Measurements from ENCODE around the gene PTGDR2.

PTGDR2 gene

DNA sequence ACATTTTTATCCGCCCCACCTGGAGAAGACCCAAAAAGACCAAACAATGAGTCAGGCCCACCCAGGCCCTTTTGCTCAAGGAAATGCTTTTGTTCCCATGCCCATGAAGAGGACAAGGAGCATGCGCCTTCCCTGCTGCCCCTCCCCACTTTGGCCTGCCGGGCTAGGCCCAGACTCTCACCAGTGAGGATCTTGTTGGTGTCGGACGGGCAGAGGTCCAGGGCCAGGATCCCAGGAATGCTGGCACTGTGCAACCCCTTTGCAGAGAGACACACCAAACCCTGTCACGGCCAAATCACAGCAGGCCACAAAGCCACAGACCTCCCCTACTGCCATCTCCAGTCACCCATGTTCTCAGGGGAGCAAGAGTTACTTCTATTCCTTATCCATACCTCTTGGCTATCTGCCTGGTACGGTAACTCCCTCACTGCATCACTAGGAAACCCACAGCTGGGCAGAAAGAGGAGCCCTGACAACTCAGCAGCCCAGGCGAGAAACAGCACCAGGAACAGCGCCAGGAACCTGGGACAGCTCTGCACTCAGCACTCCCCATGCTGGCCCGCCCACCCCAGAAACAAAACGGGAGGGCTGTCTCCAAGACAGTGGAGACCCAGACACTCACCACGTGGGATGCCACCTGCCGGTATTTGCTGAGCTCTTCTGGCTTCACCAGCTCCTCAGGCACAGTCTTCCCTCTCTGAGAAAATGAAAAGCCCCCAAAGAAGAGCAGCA, 45.1 kb upstream of the PTGDR2 start:
- no peak for DNase-seq (ENCODE audit: low read depth in 1 of 2, low spot score in 1 of 2)
- Histone ChIP-seq H3K4me3 (replicated peaks; ENCODE audit: insufficient read depth, low read length) (no peak overlapping the region), H3K27ac (replicated peaks) (no peak overlapping the region), H3K27me3 (ENCODE audit: insufficient read depth, poor library complexity, severe bottlenecking) (no peaks in the 10 kb centered on the region)
- TF ChIP-seq, protein P1, sequence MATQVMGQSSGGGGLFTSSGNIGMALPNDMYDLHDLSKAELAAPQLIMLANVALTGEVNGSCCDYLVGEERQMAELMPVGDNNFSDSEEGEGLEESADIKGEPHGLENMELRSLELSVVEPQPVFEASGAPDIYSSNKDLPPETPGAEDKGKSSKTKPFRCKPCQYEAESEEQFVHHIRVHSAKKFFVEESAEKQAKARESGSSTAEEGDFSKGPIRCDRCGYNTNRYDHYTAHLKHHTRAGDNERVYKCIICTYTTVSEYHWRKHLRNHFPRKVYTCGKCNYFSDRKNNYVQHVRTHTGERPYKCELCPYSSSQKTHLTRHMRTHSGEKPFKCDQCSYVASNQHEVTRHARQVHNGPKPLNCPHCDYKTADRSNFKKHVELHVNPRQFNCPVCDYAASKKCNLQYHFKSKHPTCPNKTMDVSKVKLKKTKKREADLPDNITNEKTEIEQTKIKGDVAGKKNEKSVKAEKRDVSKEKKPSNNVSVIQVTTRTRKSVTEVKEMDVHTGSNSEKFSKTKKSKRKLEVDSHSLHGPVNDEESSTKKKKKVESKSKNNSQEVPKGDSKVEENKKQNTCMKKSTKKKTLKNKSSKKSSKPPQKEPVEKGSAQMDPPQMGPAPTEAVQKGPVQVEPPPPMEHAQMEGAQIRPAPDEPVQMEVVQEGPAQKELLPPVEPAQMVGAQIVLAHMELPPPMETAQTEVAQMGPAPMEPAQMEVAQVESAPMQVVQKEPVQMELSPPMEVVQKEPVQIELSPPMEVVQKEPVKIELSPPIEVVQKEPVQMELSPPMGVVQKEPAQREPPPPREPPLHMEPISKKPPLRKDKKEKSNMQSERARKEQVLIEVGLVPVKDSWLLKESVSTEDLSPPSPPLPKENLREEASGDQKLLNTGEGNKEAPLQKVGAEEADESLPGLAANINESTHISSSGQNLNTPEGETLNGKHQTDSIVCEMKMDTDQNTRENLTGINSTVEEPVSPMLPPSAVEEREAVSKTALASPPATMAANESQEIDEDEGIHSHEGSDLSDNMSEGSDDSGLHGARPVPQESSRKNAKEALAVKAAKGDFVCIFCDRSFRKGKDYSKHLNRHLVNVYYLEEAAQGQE (IDR thresholded peaks at IDR 0.05; ENCODE audit: insufficient replicate concordance, low read depth): peak; percentile 55
- TF ChIP-seq CTCF (IDR thresholded peaks at IDR 0.05; ENCODE audit: insufficient read depth, low read length) (no peak), POLR2AphosphoS5 (IDR thresholded peaks at IDR 0.05; ENCODE audit: low read depth) (no peak), SPI1 (IDR thresholded peaks at IDR 0.05; ENCODE audit: borderline replicate concordance, low read depth) (no peak)

DNA sequence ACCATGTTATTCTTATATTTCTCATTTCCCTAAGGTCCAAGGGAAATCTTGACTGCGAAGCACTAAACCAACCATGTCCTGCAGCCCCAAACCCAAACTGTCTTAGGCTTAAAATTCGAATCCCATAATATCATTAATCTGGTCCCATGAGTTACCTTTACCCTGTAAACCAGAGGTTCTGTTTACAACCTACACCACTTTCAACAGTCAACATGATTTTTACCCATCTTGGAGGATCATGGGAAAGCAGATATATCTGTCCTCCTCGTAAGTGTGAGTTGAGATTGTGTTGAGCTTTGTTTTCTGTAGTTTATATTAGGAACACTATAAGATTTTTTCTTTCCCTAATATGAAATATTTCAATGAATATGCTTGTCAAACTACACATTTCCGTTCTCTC, 44.2 kb upstream of the PTGDR2 start:
- no peak for DNase-seq (ENCODE audit: low read depth in 1 of 2, low spot score in 1 of 2)
- no peak for TF ChIP-seq GABPA (IDR thresholded peaks at IDR 0.05; ENCODE audit: low read depth)
- TF ChIP-seq, protein P1 (IDR thresholded peaks at IDR 0.05; ENCODE audit: insufficient replicate concordance, low read depth): no peak
- no peak for TF ChIP-seq POLR2AphosphoS5 (IDR thresholded peaks at IDR 0.05; ENCODE audit: low read depth)
- TF ChIP-seq CTCF (IDR thresholded peaks at IDR 0.05; ENCODE audit: insufficient read depth, low read length): no peak
- no peak for TF ChIP-seq SPI1 (IDR thresholded peaks at IDR 0.05; ENCODE audit: borderline replicate concordance, low read depth)
- Histone ChIP-seq H3K27ac (replicated peaks) (no peak overlapping the region), H3K4me3 (replicated peaks; ENCODE audit: insufficient read depth, low read length) (no peak overlapping the region), H3K27me3 (ENCODE audit: insufficient read depth, poor library complexity, severe bottlenecking) (no peaks in the 10 kb centered on the region)

GRCh38 chr11:60899046-60899936, 43.5 kb upstream of the PTGDR2 start:
- Histone ChIP-seq H3K27ac (replicated peaks) (no peak overlapping the region), H3K27me3 (ENCODE audit: insufficient read depth, poor library complexity, severe bottlenecking) (no peaks in the 10 kb centered on the region), H3K4me3 (replicated peaks; ENCODE audit: insufficient read depth, low read length) (no peak overlapping the region)
- TF ChIP-seq CTCF (IDR thresholded peaks at IDR 0.05; ENCODE audit: insufficient read depth, low read length) (peak; percentile 99), GABPA (IDR thresholded peaks at IDR 0.05; ENCODE audit: low read depth) (no peak)
- DNase-seq (ENCODE audit: low read depth in 1 of 2, low spot score in 1 of 2): peak in 1 of 2 experiments; percentile 38

Data from HL-60 (cell line).